NT2/D1 (cell line): ENCODE measurements around the gene NIPBL.

Experiments used
- SUZ12 ChIP-seq: IDR thresholded peaks from 2 replicates; pipeline ENCODE4 v1.6.1; 2011; ENCODE audit not compliant: insufficient read length, insufficient read depth; ENCODE audit errors: extremely low read depth
- YY1 ChIP-seq: IDR thresholded peaks from 2 replicates; pipeline ENCODE4 v1.6.1; 2011; ENCODE audit not compliant: insufficient read length, insufficient read depth
- ZNF274 ChIP-seq: IDR thresholded peaks from 2 replicates; pipeline ENCODE4 v1.6.1; 2011; ENCODE audit warnings: mild to moderate bottlenecking, low read depth, low read length

GRCh38 chr5:37043693-37044092 is 167.1 kb downstream of the NIPBL start:
- TF ChIP-seq YY1 (no peak), ZNF274 (no peak), SUZ12 (no peak)
